Stimulated activated CD8-positive, alpha-beta memory T cell treated with anti-CD3 and anti-CD28 coated beads, Interleukin-12 subunit alpha, Interleukin-12 subunit beta, amount 100 ng/mL, for 24 hours (primary cell): ENCODE measurements around the gene CALB2.
"Not testable (repeated sequence)": the region's sequence is repeated elsewhere in the genome, so short reads cannot be mapped to it uniquely, and the experiment has no call there.

ENCODE experiments used
- DNase-seq: peaks from one replicate; pipeline ENCODE4 v3.0.0-alpha.2; 2020; ENCODE audit errors: extremely low read depth

CALB2 gene

DNA sequence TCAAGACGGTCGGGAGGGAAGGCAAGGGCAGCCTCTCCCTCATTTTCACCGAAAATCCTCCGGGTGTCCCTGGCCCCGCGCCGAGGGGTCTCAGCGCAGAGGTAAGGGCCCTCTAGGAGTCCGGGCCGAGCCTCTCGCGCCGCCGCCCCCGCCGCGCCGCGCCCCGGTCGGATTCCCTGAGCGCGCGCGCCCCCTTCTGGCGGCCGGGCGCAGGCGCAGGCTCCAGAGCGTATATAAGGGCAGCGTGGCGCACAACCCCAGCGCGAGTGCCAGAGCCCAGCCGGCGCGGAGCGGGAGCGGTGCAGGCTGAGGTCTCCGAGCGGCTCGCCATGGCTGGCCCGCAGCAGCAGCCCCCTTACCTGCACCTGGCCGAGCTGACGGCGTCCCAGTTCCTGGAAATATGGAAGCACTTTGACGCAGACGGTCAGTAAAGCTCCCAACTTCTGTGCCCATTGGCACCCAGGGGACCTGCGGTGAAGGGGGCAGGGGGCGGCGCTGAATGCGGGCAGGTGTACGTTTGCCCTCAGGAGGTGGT lies at the start of gene CALB2:
Gene CALB2, plus strand, starts transcription at position 260 of the 535 bp plus-strand sequence. Its CDS starts 70 bp downstream, at position 330.
- DNase-seq: peak; percentile 5

- DNase-seq: no peak
These were observed 46.9 kb upstream of the CALB2 start for GRCh38 chr16:71311553-71312158.

DNA sequence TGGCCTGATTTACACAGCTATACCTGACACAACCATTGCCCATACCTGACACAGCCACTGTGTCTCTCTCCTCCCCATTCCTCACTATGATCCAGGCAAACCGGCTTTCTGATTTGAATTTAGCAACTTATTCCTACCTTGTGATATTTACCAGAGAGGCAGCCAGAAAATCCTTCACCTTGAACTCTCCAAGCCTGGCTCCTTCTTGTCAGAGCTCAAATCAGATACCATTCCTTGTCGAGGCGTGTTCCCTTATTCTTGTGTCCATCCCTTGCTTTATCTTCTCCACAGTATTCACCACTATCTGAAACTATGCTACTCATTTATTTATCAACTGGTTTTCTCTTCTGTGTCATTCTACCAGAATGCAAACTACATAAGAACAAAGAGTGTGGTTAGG lies 44.9 kb upstream of the CALB2 start:
- not testable (repeated sequence) for DNase-seq

GRCh38 chr16:71315269-71315668 lies 43.3 kb upstream of the CALB2 start:
- DNase-seq: no peak

DNA sequence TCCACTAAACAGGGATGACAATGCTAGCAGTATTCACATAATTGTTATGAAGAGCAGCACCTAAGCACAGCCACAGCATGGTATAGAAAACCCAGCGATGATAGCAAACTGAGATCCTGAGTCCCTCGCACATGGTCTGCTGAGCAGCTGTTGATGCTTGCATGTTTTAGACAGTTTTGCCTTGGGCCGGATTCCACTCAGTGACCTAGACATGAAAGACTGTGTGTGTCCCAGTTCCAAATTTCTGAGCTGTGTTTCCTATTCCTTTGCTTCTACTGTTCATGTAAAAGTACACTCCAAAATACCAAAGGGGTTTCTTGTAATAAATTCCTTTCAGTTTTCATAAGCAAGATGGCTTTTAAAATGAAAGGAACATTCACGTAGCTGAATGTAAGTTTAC lies 38.5 kb upstream of the CALB2 start:
- no peak for DNase-seq

- no peak for DNase-seq
These were observed 30.8 kb upstream of the CALB2 start for GRCh38 chr16:71327720-71328119.

DNA sequence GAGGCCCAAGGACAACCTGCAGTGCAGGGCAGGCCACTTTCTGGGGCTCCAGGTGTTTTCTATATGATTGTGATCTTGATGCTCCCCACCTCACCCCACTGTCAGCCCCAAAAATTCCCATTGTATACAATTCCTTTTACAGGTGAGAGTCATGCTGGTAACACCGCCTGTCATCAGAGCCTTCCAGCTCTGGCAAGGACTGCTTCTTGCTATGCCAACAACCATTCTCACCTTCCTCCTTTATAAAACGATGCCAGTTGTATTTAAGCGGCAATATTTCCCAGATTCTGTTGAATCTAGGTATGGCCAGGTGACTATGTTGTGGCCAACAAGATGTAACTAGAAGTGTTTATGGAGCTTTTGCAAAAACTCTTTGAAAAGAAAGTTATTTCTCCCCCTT lies 30.4 kb upstream of the CALB2 start:
- DNase-seq: no peak

DNA sequence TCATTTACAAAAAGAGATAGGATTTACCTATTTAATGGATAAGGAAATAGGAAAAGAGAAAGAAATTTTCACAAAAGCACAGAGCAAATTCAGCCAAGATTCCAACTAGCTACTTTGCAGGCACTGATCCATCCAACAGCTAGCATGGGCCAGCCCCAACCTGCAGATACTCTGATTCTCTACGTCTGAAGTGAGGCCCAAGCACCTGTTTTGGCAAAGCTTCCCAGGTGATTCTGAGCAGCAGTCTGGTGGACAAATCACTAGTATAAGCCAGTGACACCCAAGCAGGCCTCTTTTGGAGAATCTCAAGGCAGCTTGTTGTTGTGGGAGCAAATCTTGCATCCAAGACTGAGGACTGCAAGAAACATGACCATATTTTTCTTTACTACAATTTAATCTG lies 20.9 kb upstream of the CALB2 start:
- no peak for DNase-seq

GRCh38 chr16:71338193-71338592 lies 20.3 kb upstream of the CALB2 start:
- DNase-seq: no peak

DNA sequence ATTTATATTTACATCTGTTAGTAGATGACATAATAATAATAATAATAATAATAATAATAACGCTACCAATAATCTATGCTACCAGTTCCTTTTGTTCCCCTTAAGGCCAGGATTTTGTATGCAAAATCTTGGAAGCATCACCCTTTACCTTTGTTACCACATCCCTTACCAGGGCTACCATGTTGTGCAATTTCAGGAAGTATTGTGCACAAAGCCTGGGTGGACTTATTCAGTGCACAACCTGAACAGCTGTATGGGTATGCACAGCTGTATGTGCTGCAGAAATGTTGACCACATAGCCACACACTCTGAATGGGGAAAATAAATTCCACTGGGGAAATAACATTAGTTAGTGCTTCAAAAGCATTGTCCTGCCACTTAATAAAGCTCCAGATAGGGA lies 19.9 kb upstream of the CALB2 start:
- no peak for DNase-seq

DNA sequence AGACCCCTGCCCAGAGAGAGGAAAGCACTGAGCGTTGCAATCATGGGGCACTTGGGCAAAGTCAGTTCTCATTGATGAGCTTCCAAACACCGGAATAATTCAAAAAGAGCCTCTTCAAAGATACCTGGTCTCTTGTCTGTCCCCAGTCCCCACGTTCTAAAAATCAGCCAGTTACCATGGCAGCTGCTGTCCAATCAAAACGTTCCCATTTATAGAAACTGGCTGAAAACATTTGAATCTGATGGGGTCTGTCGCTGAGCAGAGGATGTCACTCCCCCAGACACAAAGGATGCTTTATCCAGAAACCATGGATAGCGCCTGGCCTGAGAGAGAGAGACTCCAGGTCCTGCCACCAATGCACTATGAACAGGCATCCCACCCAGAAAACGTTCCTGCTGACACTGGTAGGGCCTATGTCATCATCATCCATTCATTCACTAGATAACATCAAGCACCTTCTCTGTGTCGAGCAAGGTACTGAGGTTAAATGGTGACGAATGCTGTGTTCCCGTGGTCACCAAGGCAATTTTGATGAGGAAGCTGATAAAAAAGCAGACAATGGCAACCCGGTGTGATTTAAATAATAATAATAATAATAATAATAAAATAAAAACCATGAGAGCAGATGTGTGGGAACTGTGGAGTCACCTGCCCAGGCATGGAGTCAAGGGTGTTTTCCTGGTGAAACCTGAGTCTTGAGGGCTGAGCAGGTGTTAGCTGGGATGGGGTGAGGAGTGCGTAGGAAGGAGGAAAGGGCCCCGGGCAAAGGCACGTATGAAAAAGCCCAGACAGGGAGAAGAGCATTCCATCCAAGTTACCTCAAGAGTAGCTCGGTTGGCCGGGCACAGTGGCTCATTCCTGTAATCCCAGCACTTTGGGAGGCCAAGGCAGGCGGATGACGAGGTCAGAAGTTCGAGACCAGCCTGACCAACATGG lies 19.0 kb upstream of the CALB2 start:
- no peak for DNase-seq

GRCh38 chr16:71340406-71340805 lies 18.1 kb upstream of the CALB2 start:
- DNase-seq: no peak

- DNase-seq: no peak
These were observed 16.6 kb upstream of the CALB2 start for GRCh38 chr16:71341881-71342280.

DNA sequence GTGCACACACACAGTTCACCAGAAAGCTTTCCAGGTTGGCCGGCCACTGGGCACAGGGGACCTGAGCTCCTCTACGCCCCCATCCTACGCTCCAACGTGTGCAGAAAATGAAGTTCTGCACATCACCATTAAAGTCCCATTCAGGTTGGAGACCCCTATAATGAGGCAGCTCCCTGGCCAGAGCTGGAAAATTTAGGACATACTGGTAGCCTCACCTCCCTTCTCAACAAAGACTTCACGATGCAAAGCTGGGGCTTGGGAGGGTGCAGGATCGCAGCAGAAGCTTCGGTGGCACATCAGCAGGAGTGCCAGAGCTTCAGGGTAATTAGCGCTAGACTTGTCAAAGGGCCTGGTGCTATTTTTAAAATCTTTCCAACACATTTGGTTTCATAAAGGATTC lies 15.4 kb upstream of the CALB2 start:
- no peak for DNase-seq

DNA sequence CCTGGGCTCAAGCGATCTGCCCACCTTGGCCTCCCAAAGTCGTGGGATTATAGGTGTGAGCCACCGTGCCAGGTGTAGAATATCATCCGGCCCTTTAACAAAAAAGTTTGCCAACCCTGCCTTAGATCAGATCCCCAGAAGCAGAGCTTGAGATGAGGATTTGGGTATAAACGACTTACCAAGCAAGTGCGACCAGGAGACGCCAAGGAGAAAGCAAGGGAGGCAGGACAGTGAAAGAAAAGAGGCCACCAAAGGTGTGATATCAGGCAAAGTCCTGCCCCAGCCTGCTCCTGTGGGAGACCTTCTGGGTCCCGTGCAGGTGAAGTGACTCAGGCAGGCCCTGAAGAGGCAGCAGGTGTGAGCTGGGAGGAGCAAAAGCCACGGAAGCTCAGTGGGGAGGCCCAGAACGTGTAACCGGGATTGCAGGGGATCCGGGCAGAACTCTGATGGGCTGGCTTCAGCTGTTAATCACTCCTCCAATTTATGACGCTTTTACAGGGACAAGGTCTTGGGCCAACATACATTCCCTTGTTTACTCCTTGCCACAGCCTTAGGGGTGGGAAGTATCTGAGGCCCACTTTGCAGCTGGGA lies 14.1 kb upstream of the CALB2 start:
- DNase-seq: no peak

- no peak for DNase-seq
These were observed 13.5 kb upstream of the CALB2 start for GRCh38 chr16:71345031-71345430.

- no peak for DNase-seq
These were observed 11.4 kb upstream of the CALB2 start for GRCh38 chr16:71347146-71347545.

DNA sequence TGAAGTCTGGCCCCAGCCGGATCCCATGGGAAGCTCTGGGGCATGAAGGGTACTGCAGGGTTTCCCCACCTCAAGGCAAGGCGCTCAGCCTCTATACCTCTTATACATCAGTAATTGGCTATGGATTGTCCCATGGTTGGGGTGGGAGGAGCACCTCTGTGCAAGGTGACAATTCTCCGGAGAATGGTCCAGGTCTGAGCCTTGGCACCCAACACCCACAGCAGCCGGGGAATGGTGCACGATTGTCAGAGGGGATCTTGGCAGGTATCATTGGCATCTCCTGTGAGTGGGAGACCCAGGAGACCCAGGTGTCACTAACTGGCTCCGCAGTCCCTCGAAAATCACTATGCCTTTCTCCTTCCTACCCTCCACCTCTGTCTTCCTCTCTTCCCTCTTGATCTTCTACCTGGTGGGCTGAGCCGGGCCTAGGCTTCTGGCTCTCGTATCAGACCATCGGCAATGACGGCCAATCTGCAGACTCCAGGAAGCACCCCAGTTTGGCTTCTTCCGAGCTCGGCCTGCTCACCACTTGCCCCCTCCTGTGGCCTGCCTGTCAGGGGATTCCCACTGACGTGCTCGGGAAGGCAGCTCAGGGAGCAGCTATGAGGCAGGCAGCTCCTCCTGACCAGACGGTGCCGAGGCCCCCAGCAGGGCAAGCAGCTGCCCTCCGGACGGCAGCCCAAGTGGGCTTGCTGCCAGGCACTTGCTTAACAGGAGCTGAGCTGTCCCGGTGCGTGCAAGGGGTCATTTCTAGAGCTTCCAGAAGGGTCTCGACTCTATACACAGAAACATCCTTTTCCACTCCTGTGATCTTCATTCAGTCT lies 10.0 kb upstream of the CALB2 start:
- DNase-seq: no peak

DNA sequence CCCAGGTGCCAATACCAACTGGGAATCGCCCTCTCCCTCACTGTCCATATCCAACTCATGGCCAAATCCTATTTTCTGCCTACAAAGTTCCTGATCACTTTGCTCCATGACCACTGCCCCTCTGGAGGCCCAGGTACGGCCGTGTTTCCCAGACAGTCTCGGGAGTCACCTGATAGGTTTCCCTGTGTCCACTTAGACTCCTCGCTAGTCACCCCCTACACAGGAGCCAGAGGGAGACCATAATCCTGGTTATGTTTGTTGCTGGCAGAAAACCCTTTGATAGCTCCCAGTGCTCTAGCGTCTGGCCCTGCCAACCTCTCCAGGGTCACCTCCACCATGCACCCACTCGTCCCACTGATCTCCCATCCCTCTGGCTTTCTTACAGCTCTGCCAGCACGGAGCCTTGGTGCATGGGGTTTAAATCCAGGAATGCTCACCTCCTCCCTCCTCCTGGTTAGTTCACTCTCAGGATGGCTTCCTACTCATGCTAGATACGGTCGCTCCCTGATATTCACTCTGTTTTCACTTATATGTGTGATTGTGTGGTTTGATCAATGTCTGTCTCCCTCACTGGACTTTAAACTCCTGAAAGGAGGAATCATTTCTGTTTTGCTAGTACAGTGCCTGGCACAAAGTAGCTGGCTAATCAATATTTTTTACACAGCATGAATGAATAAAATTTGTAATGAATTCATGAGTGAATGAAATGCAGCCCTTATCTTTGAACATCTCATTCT lies 7.5 kb upstream of the CALB2 start:
- no peak for DNase-seq

DNA sequence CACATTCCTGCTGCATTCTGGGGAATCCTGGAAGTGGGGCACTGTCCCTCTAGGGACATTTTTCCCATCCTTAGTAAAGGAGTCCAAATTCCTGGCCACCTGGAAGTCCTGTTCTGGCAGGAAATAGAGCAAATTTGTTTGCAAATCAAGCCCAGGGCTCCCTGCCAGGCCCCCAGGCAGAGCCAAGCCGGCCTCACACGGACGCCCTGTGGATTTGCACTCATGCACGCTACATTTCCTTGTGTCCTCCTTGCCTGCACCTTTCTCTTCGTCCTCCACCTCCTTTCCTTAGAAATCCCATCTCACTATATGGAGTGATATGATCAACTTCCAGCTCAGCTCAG lies 7.0 kb upstream of the CALB2 start:
- DNase-seq: no peak

GRCh38 chr16:71352466-71352865 lies 6.1 kb upstream of the CALB2 start:
- no peak for DNase-seq
